ENCODE results near the gene ARID1B. TPM values are rescaled to one million over a fixed set of nuclear protein-coding genes. Genes with fewer than 3 reads are reported as not detected.

The ARID1B gene
- total and polyA plus RNA-seq, 2 of the 4 experiments (the other 2 are of a cell fraction): 14.5 to 20.1 TPM

- no peak overlapping the region for H3K23ac ChIP-seq (ENCODE audit: low read depth, low read length)
- H3K79me1 ChIP-seq (ENCODE audit: low read depth in 1 of 2, low read length in 2 of 2): peaks cover 37 to 59% of the 10 kb centered on the region in 2 experiments
- dilution Hi-C loops (cut with HindIII; ENCODE audit: low sequenced_read_pairs, unreplicated experiment): no loop called here
- CTCF ChIA-PET: no interaction called here
- H3K27me3 ChIP-seq (ENCODE audit: control insufficient read depth, insufficient read depth, low read length): no peaks in the 10 kb centered on the region
- TF ChIP-seq MAFK (IDR thresholded peaks at IDR 0.05; ENCODE audit: low read depth, low read length) (no peak), RFX5 (IDR thresholded peaks at IDR 0.05; ENCODE audit: low read depth, low read length) (no peak), SMC3 (IDR thresholded peaks at IDR 0.05; ENCODE audit: low read depth, low read length) (no peak), NFE2L2 (IDR thresholded peaks at IDR 0.05; ENCODE audit: low read depth, low read length) (no peak), FOS (IDR thresholded peaks at IDR 0.05; ENCODE audit: low read depth, low read length) (no peak), CHD1 (IDR thresholded peaks at IDR 0.05; ENCODE audit: low read depth, low read length) (no peak), ELK1 (IDR thresholded peaks at IDR 0.05; ENCODE audit: borderline replicate concordance, low read depth, low read length) (no peak), BHLHE40 (IDR thresholded peaks at IDR 0.05; ENCODE audit: low read depth, low read length) (no peak), USF2 (IDR thresholded peaks at IDR 0.05; ENCODE audit: low read depth, low read length) (no peak), RCOR1 (IDR thresholded peaks at IDR 0.05; ENCODE audit: insufficient replicate concordance, low read length) (no peak), CEBPB (IDR thresholded peaks at IDR 0.05; ENCODE audit: low read depth, low read length) (no peak), CTCF (conservative IDR thresholded peaks at IDR 0.05; ENCODE audit: low read depth, low read length) (no peak), RAD21 (IDR thresholded peaks at IDR 0.05; ENCODE audit: low read length) (no peak), POLR2A (IDR thresholded peaks at IDR 0.05; ENCODE audit: low read depth, low read length) (no peak), MXI1 (IDR thresholded peaks at IDR 0.05; ENCODE audit: borderline replicate concordance, low read depth, low read length) (no peak), MAZ (IDR thresholded peaks at IDR 0.05; ENCODE audit: borderline replicate concordance, low read depth, low read length) (no peak)
- no peak overlapping the region for H2AK9ac ChIP-seq (replicated peaks; ENCODE audit: low read depth, low read length, poor library complexity)
- DNase-seq: no peak
- H2AK5ac ChIP-seq (ENCODE audit: low read depth, low read length): no peak overlapping the region
- no peak overlapping the region for H3K9ac ChIP-seq (ENCODE audit: low read depth, low read length)
- in situ Hi-C loops (cut with MboI; ENCODE audit: low sequenced_read_pairs): no loop called here
- no peak overlapping the region for H2AFZ ChIP-seq (replicated peaks; ENCODE audit: low read length, poor library complexity)
- H2BK120ac ChIP-seq (ENCODE audit: low read depth, low read length): no peak overlapping the region
- H3K27ac ChIP-seq (ENCODE audit: insufficient read depth, low read length): no peak overlapping the region
- no peaks in the 10 kb centered on the region for H3K9me3 ChIP-seq (ENCODE audit: control insufficient read depth, insufficient read depth, low read length)
- no peaks in the 10 kb centered on the region for H3K4me1 ChIP-seq (ENCODE audit: control insufficient read depth, insufficient read depth, low read length)
- POLR2A ChIA-PET (ENCODE audit: unreplicated experiment): no interaction called here
- H3K14ac ChIP-seq (replicated peaks; ENCODE audit: low read depth, low read length): no peak overlapping the region
- WGBS, 2 experiments (ENCODE audit: extremely low coverage in 2 of 2, insufficient read length in 1 of 2): 79% methylated on average over 2 of the region's 7 CpGs; no CpG with 5 or more reads in 1 of the 2 experiments
- H4K20me1 ChIP-seq (ENCODE audit: insufficient read depth, low read length): peaks cover 22% of the 10 kb centered on the region
- no peak for ATAC-seq (ENCODE audit: low read depth)
- no peak overlapping the region for H4K5ac ChIP-seq (ENCODE audit: low read depth, low read length)
- H4K8ac ChIP-seq (ENCODE audit: low read depth in 2 of 2, low read length in 2 of 2): no peak overlapping the region
- H3K9me1 ChIP-seq (ENCODE audit: insufficient read depth, low read length): peaks cover 3% of the 10 kb centered on the region; the same call in 1 of the 2 replicates
- BruUV-seq (replicated peaks): no TSS peak
- intact Hi-C loops (cut with micrococcal nuclease): no loop called here
- no peak overlapping the region for H2BK20ac ChIP-seq (ENCODE audit: low read depth, low read length)
- no peak overlapping the region for H3K18ac ChIP-seq (ENCODE audit: low read depth, low read length)
- no peak overlapping the region for H3K4ac ChIP-seq (ENCODE audit: low read depth, low read length)
- H3K36me3 ChIP-seq (ENCODE audit: control insufficient read depth, insufficient read depth, low read length): no peaks in the 10 kb centered on the region
- no peak overlapping the region for H3K4me2 ChIP-seq (ENCODE audit: low read depth, low read length)
- no peak overlapping the region for H3K4me3 ChIP-seq (ENCODE audit: insufficient read depth, low read depth, low read length)
- H3K56ac ChIP-seq (ENCODE audit: extremely low read depth, insufficient read depth, low read length): no peak overlapping the region
- no peak overlapping the region for H2BK15ac ChIP-seq (ENCODE audit: low read depth, low read length)
- no peak overlapping the region for H4K91ac ChIP-seq (ENCODE audit: insufficient read depth, low read depth, low read length)
- H2BK5ac ChIP-seq (ENCODE audit: low read depth, low read length, poor library complexity, severe bottlenecking): no peak overlapping the region
These were observed 194.1 kb downstream of the ARID1B start for GRCh38 chr6:156971153-156971885.

Measured in IMR-90 (cell line).